CD4-positive, alpha-beta T cell treated with Interferon gamma for 1 hour (primary cell): ENCODE data around the gene UBA6.
"Not testable (repeated sequence)": the region's sequence is repeated elsewhere in the genome, so short reads cannot be mapped to it uniquely, and the experiment has no call there.

Source experiments
- DNase-seq: peaks from one replicate; pipeline ENCODE4 v3.0.0-alpha.2; 2020

UBA6 gene

GRCh38 chr4:67659065-67659464 is 41.9 kb downstream of the UBA6 start:
- DNase-seq, result no peak

GRCh38 chr4:67658302-67658701 is 42.7 kb downstream of the UBA6 start:
- DNase-seq, result no peak

- no peak for DNase-seq
Measured at GRCh38 chr4:67651536-67651935, 49.4 kb downstream of the UBA6 start.

GRCh38 chr4:67638136-67638535 is 62.8 kb downstream of the UBA6 start:
- DNase-seq, result no peak

- not testable (repeated sequence) for DNase-seq
Measured at GRCh38 chr4:67636978-67637377, 64.0 kb downstream of the UBA6 start.

GRCh38 chr4:67635331-67635730 is 65.6 kb downstream of the UBA6 start:
- no peak for DNase-seq

- DNase-seq, result no peak
Measured at GRCh38 chr4:67634741-67635140, 66.2 kb downstream of the UBA6 start.

- DNase-seq, result no peak
Measured at GRCh38 chr4:67632492-67632891, 68.5 kb downstream of the UBA6 start.

GRCh38 chr4:67624939-67625338 is 76.0 kb downstream of the UBA6 start:
- no peak for DNase-seq

GRCh38 chr4:67616478-67616877 is 84.5 kb downstream of the UBA6 start:
- DNase-seq, result no peak

GRCh38 chr4:67615119-67615518 is 85.8 kb downstream of the UBA6 start:
- no peak for DNase-seq

GRCh38 chr4:67614186-67614585 is 86.8 kb downstream of the UBA6 start:
- no peak for DNase-seq

- no peak for DNase-seq
Measured at GRCh38 chr4:67608027-67608426, 92.9 kb downstream of the UBA6 start.

- DNase-seq, result no peak
Measured at GRCh38 chr4:67604749-67605148, 96.2 kb downstream of the UBA6 start.

GRCh38 chr4:67604029-67604381 is 97.0 kb downstream of the UBA6 start:
- no peak for DNase-seq

GRCh38 chr4:67603310-67604028 is 97.5 kb downstream of the UBA6 start:
- no peak for DNase-seq

GRCh38 chr4:67593741-67594175 is 107.2 kb downstream of the UBA6 start:
- no peak for DNase-seq

GRCh38 chr4:67587156-67587555 is 113.8 kb downstream of the UBA6 start:
- DNase-seq, result no peak

GRCh38 chr4:67584496-67584895 is 116.5 kb downstream of the UBA6 start:
- no peak for DNase-seq

GRCh38 chr4:67581913-67582312 is 119.0 kb downstream of the UBA6 start:
- no peak for DNase-seq

GRCh38 chr4:67581208-67581857 is 119.6 kb downstream of the UBA6 start:
- DNase-seq, result no peak

- no peak for DNase-seq
Measured at GRCh38 chr4:67580577-67580976, 120.4 kb downstream of the UBA6 start.

- no peak for DNase-seq
Measured at GRCh38 chr4:67576538-67576937, 124.4 kb downstream of the UBA6 start.

- DNase-seq, result no peak
Measured at GRCh38 chr4:67576059-67576466, 124.9 kb downstream of the UBA6 start.
